SIG-M5 treated with dmso at 0.1 percent for 504 hours (cell line): ENCODE data around the gene COBL.

Source experiments
- DNase-seq: peaks from one replicate; lab custom pipeline; 2025; ENCODE audit not compliant: unreplicated experiment; lab: John Stamatoyannopoulos, UW

COBL gene

GRCh38 chr7:51326656-51327286, 10.2 kb upstream of the COBL start:
- no peak for DNase-seq

GRCh38 chr7:51325908-51326307, 9.3 kb upstream of the COBL start:
- no peak for DNase-seq

GRCh38 chr7:51325261-51325676, 8.7 kb upstream of the COBL start:
- no peak for DNase-seq

- peak; percentile 26 for DNase-seq
Observed at GRCh38 chr7:51324206-51324898, 7.7 kb upstream of the COBL start.

- no peak for DNase-seq
Observed at GRCh38 chr7:51321961-51322515, 5.4 kb upstream of the COBL start.

- DNase-seq, result no peak
Observed at GRCh38 chr7:51318886-51319579, 2.4 kb upstream of the COBL start.

DNA sequence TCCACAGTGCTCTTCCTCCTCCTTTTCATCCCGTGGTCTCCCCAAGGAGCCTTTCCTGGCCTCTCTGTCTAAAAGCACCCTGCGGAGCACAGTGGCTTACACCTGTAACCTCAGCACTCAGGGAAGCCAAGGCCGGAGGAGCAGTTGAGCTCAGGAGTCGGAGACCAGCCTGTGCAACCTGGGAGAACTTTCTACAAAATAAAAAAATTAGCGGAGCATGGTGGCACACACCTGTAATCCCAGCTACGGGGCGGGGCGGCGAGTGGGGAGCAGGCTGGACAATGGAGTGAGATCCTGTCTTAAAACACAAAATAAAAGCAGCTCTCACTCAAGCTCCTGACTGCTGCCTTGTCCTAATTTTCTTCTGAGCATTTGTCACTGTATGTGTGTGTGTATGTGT, 1.4 kb upstream of the COBL start:
- DNase-seq, result no peak

DNA sequence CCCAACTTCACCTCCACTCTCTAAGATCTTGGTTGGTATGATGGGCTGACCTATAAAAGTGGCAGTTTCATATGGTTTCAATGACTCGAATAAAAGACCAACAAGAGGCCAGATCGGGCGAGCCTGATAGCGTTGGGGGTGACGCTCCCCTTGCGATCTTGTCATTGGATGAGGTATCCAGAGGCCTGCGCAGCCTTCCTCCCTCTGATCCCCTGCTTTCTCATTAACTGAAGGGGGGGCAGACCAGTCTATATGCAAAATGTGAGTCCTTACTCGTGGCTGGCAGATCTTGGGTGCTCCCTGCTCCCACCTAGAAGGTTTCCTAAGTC, 937 bp upstream of the COBL start:
- DNase-seq, result no peak

DNA sequence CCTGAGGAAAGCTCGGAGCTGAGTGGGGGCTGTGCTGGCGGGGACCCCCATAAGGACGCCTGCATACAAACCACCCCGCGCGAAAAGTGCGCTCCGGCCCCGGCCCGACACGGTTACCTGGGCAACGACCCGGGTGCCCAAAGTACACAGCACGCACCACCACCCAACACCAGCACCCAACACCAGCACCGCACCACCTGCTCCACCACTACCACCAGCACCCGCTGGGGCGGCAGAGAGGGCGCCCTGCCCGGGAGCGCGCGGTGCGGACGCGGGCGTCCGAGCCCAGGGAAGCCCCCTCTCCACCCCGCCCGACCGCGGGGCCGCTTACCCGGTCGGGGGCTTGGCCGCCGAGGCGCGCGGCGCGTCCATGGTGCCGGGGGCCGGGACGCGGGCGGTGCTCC, 345 bp downstream of the COBL start:
- peak; percentile 12 for DNase-seq

DNA sequence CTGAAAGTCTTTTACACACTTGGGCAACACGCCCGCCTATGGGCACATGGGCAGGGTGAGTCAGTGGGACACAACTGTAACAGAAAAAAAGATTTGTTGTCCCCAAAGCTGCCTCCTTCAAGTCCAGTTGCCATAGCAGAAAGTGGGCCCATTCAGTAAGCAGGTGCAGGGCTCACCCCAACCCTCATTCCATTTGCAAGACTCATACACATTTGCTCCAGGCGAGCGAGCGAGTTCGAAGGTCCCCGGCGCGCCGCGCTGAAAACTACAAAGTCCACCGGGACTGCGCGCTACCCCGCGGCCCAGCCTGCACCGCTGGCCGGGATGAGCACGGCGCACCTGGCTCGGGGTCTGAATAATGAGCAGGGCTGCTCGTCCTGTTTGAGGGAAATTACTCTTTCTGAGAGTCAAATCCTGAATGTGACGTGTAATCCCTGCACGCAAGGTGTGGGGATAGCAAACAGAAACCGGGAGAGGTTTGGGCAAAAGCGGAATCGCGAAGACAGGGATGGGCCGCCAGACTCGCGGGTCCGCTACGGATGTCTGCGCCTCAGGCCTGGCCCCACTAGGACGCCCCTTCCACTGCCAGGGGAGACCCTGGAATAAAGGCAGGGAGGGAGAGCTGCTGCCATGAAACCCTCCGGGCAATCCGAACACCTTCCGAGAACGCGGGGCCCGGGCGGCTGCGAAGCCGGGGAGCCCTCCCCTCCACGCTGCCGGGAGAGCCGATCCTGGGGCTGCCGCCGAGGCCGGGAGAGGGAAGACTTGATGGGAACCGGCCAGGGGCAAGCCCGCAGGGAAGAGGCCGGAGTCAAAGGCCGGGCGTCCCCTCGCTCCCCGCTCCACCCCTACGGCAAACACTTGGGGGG, 982 bp downstream of the COBL start:
- DNase-seq, result peak; percentile 27

- DNase-seq, result no peak
Observed at GRCh38 chr7:51314726-51315125, 1.9 kb downstream of the COBL start.

GRCh38 chr7:51313738-51314425, 2.7 kb downstream of the COBL start:
- DNase-seq, result no peak

- no peak for DNase-seq
Observed at GRCh38 chr7:51312951-51313737, 3.5 kb downstream of the COBL start.

- DNase-seq, result no peak
Observed at GRCh38 chr7:51311166-51311565, 5.4 kb downstream of the COBL start.

DNA sequence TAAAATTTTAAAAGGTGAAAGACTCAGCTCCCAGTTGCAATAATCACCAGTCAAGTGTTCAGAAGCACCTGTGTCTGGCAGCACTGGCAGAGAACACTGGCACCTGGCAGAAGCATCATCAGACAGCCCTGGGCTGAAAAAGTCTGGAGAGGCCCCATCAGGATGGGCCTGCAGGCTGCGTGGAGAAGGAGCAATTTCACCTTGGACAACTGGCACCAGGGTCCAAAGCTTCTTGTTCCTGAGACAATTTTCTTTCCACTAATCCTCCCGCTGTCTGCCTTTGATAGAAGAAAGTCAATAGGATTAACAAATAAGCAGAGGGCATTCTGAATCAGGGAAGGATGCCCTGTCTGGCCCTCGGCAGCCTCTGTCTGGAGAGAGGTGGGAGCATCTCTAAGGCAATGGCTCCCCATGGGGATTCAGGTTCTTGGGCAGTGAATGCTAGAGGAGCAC, 6.5 kb downstream of the COBL start:
- no peak for DNase-seq

GRCh38 chr7:51309361-51310130, 7.1 kb downstream of the COBL start:
- DNase-seq, result no peak

GRCh38 chr7:51308696-51309095, 7.9 kb downstream of the COBL start:
- DNase-seq, result no peak

DNA sequence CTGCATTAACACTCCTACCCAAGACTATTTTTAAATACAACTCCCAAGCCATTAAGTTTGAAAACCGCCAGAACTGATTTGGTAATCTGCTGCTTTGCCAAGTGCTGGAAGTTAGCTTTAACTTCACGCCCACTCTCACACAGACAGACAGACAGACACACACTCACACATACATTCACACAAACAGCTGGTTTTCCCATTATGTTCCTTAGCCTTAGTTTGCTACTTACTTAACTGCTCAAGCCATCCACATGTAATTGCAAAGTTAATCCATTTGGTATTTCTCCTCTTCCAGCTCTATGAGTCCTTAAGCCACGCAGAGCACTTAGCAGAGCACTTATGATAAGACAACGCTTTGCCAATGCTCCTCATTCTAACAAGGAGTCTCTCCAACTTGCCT, 8.3 kb downstream of the COBL start:
- no peak for DNase-seq

DNA sequence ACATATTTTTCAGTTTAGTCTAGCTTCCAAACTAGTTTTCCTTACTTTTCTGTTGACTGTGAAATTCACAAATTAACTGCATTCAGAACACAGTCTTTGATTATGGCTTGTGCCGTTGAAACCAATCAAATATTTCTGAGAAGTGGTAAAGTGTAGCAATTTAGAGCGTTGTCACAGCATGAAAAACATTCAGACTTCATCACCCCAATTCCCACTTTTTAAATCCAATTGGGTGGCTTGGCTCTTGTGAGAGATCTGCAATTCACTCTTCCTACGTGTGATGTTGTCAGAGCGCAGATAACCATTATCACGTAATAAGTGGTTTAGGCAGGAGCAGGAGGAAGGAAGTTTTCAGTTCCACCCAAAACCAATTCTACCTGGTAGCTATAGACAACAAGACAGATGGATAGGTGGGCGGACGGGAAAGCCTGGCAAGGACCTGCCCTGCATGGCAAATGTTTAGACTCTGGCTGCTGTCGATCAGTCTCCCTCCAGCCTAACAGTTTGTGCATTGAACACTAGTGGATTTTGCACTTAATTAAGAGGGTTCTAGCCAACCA, 8.9 kb downstream of the COBL start:
- DNase-seq, result no peak
